Hepatocyte (in vitro differentiated cells): ENCODE results near the gene NHLRC4. TPM values are rescaled to one million over a fixed set of nuclear protein-coding genes. Genes with fewer than 3 reads are reported as not detected.
A peak's percentile ranks its signal among the peaks of the same experiment; 100 is the strongest.

Source experiments
- DNase-seq: peaks from one replicate; pipeline ENCODE4 v3.0.0-alpha.2; 2016; ENCODE audit warnings: low spot score
- H2AFZ ChIP-seq: fragments of 200-600 bp; sonication (generic); 2 replicates; pipeline ENCODE4 v1.6.0; 2016; ENCODE audit warnings: antibody characterized with exemption, mild to moderate bottlenecking
- H3K27ac ChIP-seq: fragments of 200-600 bp; sonication (generic); 2 replicates; pipeline ENCODE4 v1.5.1; 2016; ENCODE audit warnings: mild to moderate bottlenecking
- H3K27me3 ChIP-seq: fragments of 200-600 bp; sonication (generic); 2 replicates; pipeline ENCODE4 v1.6.1; 2016
- H3K36me3 ChIP-seq: fragments of 200-600 bp; sonication (generic); replicated peaks from 2 replicates; pipeline ENCODE4 v1.5.1; 2016; ENCODE audit warnings: low read depth; ENCODE audit not compliant: insufficient read depth
- H3K4me1 ChIP-seq: fragments of 200-600 bp; sonication (generic); 2 replicates; pipeline ENCODE4 v1.5.1; 2016; ENCODE audit warnings: mild to moderate bottlenecking, moderate library complexity; ENCODE audit not compliant: insufficient read depth
- H3K4me2 ChIP-seq: fragments of 200-600 bp; sonication (generic); 2 replicates; pipeline ENCODE4 v1.6.0; 2016
- H3K4me3 ChIP-seq: fragments of 200-600 bp; sonication (generic); 2 replicates; pipeline ENCODE4 v1.5.1; 2016; ENCODE audit warnings: mild to moderate bottlenecking
- H3K79me2 ChIP-seq: fragments of 200-600 bp; sonication (generic); 2 replicates; pipeline ENCODE4 v1.6.0; 2017; ENCODE audit warnings: mild to moderate bottlenecking
- H3K9me2 ChIP-seq: fragments of 200-600 bp; sonication (generic); replicated peaks from 2 replicates; pipeline ENCODE4 v1.6.0; 2017; ENCODE audit warnings: mild to moderate bottlenecking; ENCODE audit not compliant: insufficient read depth
- H3K9me3 ChIP-seq: fragments of 200-600 bp; sonication (generic); 2 replicates; pipeline ENCODE4 v1.5.1; 2016; ENCODE audit warnings: low read depth, mild to moderate bottlenecking
- H4K20me1 ChIP-seq: fragments of 200-600 bp; sonication (generic); 2 replicates; pipeline ENCODE4 v1.6.0; 2016; ENCODE audit warnings: mild to moderate bottlenecking; ENCODE audit not compliant: insufficient read depth, poor library complexity, severe bottlenecking
- CTCF ChIP-seq: fragments of 200-600 bp; sonication (generic); IDR thresholded peaks from 2 replicates; pipeline ENCODE4 v1.5.1; 2016; ENCODE audit warnings: antibody characterized with exemption, mild to moderate bottlenecking; ENCODE audit not compliant: poor library complexity
- EZH2 ChIP-seq: fragments of 200-600 bp; sonication (generic); IDR thresholded peaks from 2 replicates; pipeline ENCODE4 v1.6.1; 2016; ENCODE audit warnings: antibody characterized with exemption, mild to moderate bottlenecking, borderline replicate concordance
- EZH2phosphoT487 ChIP-seq: fragments of 200-600 bp; sonication (generic); IDR thresholded peaks from one replicate; pipeline ENCODE4 v1.6.1; 2018; ENCODE audit warnings: antibody characterized with exemption, mild to moderate bottlenecking, low read depth, moderate library complexity; ENCODE audit not compliant: unreplicated experiment, severe bottlenecking
- WGBS: methylation state at CpG from one replicate; pipeline ENCODE4 v1.1.6; 2016; ENCODE audit warnings: low lambda C conversion rate; ENCODE audit errors: missing lambda C conversion rate; 5-methylcytosine and 5-hydroxymethylcytosine counted together
- polyA plus RNA-seq: library from polyadenylated mRNA; unstranded; fragments of >200 nt; fragmentation: Nextera tagmentation; extraction: Ambion mirVana; gene quantifications from 2 replicates; pipeline ENCODE4 v1.2.1, GENCODE V29; 2016
- total RNA-seq: library from RNA; depleted of rRNA; stranded (reverse); fragments of >200 nt; gene quantifications from 2 replicates; pipeline ENCODE4 v1.2.3, GENCODE V29; 2014

NHLRC4 gene
- total and polyA plus RNA-seq, 2 experiments from 2014 or later = 0.25 to 1.2 TPM

GRCh38 chr16:592518-593306, 25.9 kb downstream of the NHLRC4 start:
- Histone ChIP-seq H2AFZ (no peak overlapping the region), H3K4me2 (peak overlapping the region; percentile 98), H3K36me3 (no peaks in the 10 kb centered on the region), H3K4me3 (no peak overlapping the region), H3K27ac (peak overlapping the region; percentile 95), H3K9me3 (no peaks in the 10 kb centered on the region), H3K27me3 (no peaks in the 10 kb centered on the region), H3K9me2 (no peaks in the 10 kb centered on the region), H3K79me2 (peaks cover 77% of the 10 kb centered on the region), H4K20me1 (peaks cover 22% of the 10 kb centered on the region), H3K4me1 (peaks cover 50% of the 10 kb centered on the region)
- 82% methylated on average over 24 of the region's 24 CpGs for WGBS
- no peak for TF ChIP-seq EZH2
- TF ChIP-seq CTCF = no peak
- DNase-seq = no peak

- Histone ChIP-seq H3K27ac (peak overlapping the region; percentile 95), H3K9me3 (no peaks in the 10 kb centered on the region), H3K27me3 (no peaks in the 10 kb centered on the region), H3K4me3 (no peak overlapping the region), H3K9me2 (no peaks in the 10 kb centered on the region), H3K4me1 (peaks cover 44% of the 10 kb centered on the region), H4K20me1 (peaks cover 22% of the 10 kb centered on the region), H3K4me2 (peak overlapping the region; percentile 98), H2AFZ (no peak overlapping the region), H3K36me3 (no peaks in the 10 kb centered on the region), H3K79me2 (peaks cover 77% of the 10 kb centered on the region)
- 62% methylated on average over 9 of the region's 9 CpGs for WGBS
- DNase-seq = peak; percentile 84
- TF ChIP-seq CTCF = no peak
- no peak for TF ChIP-seq EZH2phosphoT487
- TF ChIP-seq EZH2 = no peak
Measured at GRCh38 chr16:593406-593805, 26.6 kb downstream of the NHLRC4 start.

GRCh38 chr16:593807-594206, 27.0 kb downstream of the NHLRC4 start:
- Histone ChIP-seq H3K36me3 (no peaks in the 10 kb centered on the region), H3K27ac (peak overlapping the region; percentile 95), H3K79me2 (peaks cover 80% of the 10 kb centered on the region), H2AFZ (no peak overlapping the region), H3K9me3 (no peaks in the 10 kb centered on the region), H3K4me3 (no peak overlapping the region), H4K20me1 (peaks cover 24% of the 10 kb centered on the region), H3K4me1 (peaks cover 44% of the 10 kb centered on the region), H3K4me2 (peak overlapping the region; percentile 56), H3K27me3 (no peaks in the 10 kb centered on the region), H3K9me2 (no peaks in the 10 kb centered on the region)
- TF ChIP-seq EZH2 (no peak), EZH2phosphoT487 (no peak), CTCF (no peak)
- WGBS = 80% methylated on average over 15 of the region's 16 CpGs
- no peak for DNase-seq
